B cell (primary cell): ENCODE data around the gene CABLES1.
"Not testable (repeated sequence)": the region's sequence is repeated elsewhere in the genome, so short reads cannot be mapped to it uniquely, and the experiment has no call there.

ENCODE experiments used
- EZH2 ChIP-seq: IDR thresholded peaks from 2 replicates; pipeline ENCODE4 v1.6.1; 2012; ENCODE audit warnings: borderline replicate concordance, low read depth, mild to moderate bottlenecking, moderate library complexity, low read length; ENCODE audit not compliant: insufficient read depth, poor library complexity, severe bottlenecking
- TF ChIP-seq, protein P1 (sequence below): fragments of 200-600 bp; IDR thresholded peaks from one replicate; pipeline ENCODE4 v1.8.0; 2022; ENCODE audit warnings: antibody characterized with exemption, mild to moderate bottlenecking

DNA sequence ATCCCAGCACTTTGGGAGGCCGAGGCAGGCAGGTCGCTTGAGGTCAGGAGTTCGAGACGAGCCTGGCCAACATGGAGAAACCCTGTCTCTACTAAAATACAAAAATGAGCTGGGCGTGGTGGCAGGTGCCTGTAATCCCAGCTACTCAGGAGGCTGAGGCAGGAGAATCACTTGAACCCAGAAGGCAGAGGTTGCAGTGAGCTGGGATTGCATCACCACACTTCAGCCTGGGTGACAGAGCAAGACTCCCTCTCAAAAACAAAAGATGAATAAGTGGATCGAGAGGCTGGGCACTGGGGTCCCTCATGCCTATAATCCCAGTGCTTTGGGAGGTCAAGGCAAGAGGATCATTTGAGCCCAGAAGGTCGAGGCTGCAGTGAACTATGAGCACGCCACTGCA lies 38.3 kb upstream of the CABLES1 start:
- TF ChIP-seq EZH2, result not testable (repeated sequence)
- TF ChIP-seq, protein P1, sequence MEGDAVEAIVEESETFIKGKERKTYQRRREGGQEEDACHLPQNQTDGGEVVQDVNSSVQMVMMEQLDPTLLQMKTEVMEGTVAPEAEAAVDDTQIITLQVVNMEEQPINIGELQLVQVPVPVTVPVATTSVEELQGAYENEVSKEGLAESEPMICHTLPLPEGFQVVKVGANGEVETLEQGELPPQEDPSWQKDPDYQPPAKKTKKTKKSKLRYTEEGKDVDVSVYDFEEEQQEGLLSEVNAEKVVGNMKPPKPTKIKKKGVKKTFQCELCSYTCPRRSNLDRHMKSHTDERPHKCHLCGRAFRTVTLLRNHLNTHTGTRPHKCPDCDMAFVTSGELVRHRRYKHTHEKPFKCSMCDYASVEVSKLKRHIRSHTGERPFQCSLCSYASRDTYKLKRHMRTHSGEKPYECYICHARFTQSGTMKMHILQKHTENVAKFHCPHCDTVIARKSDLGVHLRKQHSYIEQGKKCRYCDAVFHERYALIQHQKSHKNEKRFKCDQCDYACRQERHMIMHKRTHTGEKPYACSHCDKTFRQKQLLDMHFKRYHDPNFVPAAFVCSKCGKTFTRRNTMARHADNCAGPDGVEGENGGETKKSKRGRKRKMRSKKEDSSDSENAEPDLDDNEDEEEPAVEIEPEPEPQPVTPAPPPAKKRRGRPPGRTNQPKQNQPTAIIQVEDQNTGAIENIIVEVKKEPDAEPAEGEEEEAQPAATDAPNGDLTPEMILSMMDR, result not testable (repeated sequence)
